Smooth muscle cell (in vitro differentiated cells): Measurements from ENCODE around the gene ERBB2. TPM values are rescaled to one million over a fixed set of nuclear protein-coding genes. Genes with fewer than 3 reads are reported as not detected.

Experiments used
- DNase-seq: peaks from one replicate; lab custom pipeline; 2025; ENCODE audit not compliant: unreplicated experiment; lab: John Stamatoyannopoulos, UW
- H2AFZ ChIP-seq: fragments of 200-600 bp; sonication (generic); 2 replicates; pipeline ENCODE4 v1.6.0; 2016; ENCODE audit warnings: antibody characterized with exemption, low read depth, mild to moderate bottlenecking
- H3F3A ChIP-seq: fragments of 200-600 bp; sonication (generic); 2 replicates; pipeline ENCODE4 v1.6.0; 2017; ENCODE audit warnings: antibody characterized with exemption, low read depth
- H3K27ac ChIP-seq: fragments of 200-600 bp; sonication (generic); 2 replicates; pipeline ENCODE4 v1.5.1; 2016; ENCODE audit warnings: low read depth, mild to moderate bottlenecking
- H3K27me3 ChIP-seq: fragments of 200-600 bp; sonication (generic); 2 replicates; pipeline ENCODE4 v1.6.1; 2016; ENCODE audit warnings: low read depth, mild to moderate bottlenecking
- H3K36me3 ChIP-seq: fragments of 200-600 bp; sonication (generic); 2 replicates; pipeline ENCODE4 v1.5.1; 2016; ENCODE audit warnings: low read depth
- H3K4me1 ChIP-seq: fragments of 200-600 bp; sonication (generic); 2 replicates; pipeline ENCODE4 v1.5.1; 2016; ENCODE audit warnings: low read depth
- H3K4me2 ChIP-seq: fragments of 200-600 bp; sonication (generic); 2 replicates; pipeline ENCODE4 v1.6.0; 2016; ENCODE audit warnings: mild to moderate bottlenecking
- H3K4me3 ChIP-seq: fragments of 200-600 bp; sonication (generic); 2 replicates; pipeline ENCODE4 v1.5.1; 2016; ENCODE audit warnings: mild to moderate bottlenecking
- H3K79me2 ChIP-seq: fragments of 200-600 bp; sonication (generic); 2 replicates; pipeline ENCODE4 v1.6.0; 2016; ENCODE audit warnings: low read depth, mild to moderate bottlenecking
- H3K9ac ChIP-seq: fragments of 200-600 bp; sonication (generic); 2 replicates; pipeline ENCODE4 v1.6.0; 2016; ENCODE audit warnings: low read depth
- H3K9me3 ChIP-seq: fragments of 200-600 bp; sonication (generic); replicated peaks from 2 replicates; pipeline ENCODE4 v1.5.1; 2016; ENCODE audit warnings: low read depth
- H4K20me1 ChIP-seq: fragments of 200-600 bp; sonication (generic); 2 replicates; pipeline ENCODE4 v1.6.0; 2016; ENCODE audit warnings: low read depth
- WGBS: methylation state at CpG from one replicate; pipeline ENCODE4 v1.1.7; 2016; ENCODE audit warnings: low lambda C conversion rate; 5-methylcytosine and 5-hydroxymethylcytosine counted together
- polyA plus RNA-seq: library from polyadenylated mRNA; unstranded; fragments of >200 nt; fragmentation: Nextera tagmentation; extraction: Ambion mirVana; gene quantifications from 2 replicates; pipeline ENCODE4 v1.2.1, GENCODE V29; 2016
- total RNA-seq: library from RNA; depleted of rRNA; stranded (reverse); fragments of >200 nt; gene quantifications from 2 replicates; pipeline ENCODE4 v1.2.3, GENCODE V29; 2014
- TF ChIP-seq, protein P1 (sequence below): fragments of 200-600 bp; sonication (generic); IDR thresholded peaks from 2 replicates; pipeline ENCODE4 v1.5.1; 2017; ENCODE audit warnings: borderline replicate concordance, mild to moderate bottlenecking, antibody characterized with exemption; ENCODE audit not compliant: insufficient read depth, poor library complexity, severe bottlenecking

ERBB2 gene
- total and polyA plus RNA-seq, 2 experiments from 2014 or later = 49.4 to 53.6 TPM

DNA sequence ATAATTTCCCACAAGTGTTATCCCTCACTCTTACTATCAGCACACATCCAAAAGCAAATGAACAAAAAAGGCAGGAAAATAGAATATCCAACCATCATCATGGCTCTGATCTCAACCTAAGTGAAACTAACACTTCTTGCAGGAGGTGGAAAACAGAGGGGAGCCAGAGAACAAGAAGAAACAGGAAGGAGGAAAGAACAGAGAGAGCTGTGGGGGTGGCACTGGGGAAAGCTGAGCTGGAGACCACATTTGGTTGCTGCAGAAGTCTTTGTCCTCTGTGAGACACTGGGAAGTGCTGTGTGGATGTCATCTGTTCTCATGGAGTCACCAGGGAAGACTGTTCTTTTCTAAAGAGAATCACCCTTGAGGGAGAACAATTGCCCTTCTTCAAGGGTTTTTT lies 72.6 kb downstream of the ERBB2 start:
- Histone ChIP-seq H3K4me2 (no peak overlapping the region), H3K9ac (no peak overlapping the region), H4K20me1 (no peaks in the 10 kb centered on the region), H2AFZ (no peak overlapping the region), H3K4me3 (no peak overlapping the region), H3K79me2 (no peaks in the 10 kb centered on the region), H3K9me3 (no peaks in the 10 kb centered on the region), H3F3A (no peaks in the 10 kb centered on the region), H3K27ac (no peak overlapping the region), H3K27me3 (peaks cover 11% of the 10 kb centered on the region), H3K36me3 (no peaks in the 10 kb centered on the region), H3K4me1 (no peaks in the 10 kb centered on the region)
- DNase-seq = no peak
- TF ChIP-seq, protein P1, sequence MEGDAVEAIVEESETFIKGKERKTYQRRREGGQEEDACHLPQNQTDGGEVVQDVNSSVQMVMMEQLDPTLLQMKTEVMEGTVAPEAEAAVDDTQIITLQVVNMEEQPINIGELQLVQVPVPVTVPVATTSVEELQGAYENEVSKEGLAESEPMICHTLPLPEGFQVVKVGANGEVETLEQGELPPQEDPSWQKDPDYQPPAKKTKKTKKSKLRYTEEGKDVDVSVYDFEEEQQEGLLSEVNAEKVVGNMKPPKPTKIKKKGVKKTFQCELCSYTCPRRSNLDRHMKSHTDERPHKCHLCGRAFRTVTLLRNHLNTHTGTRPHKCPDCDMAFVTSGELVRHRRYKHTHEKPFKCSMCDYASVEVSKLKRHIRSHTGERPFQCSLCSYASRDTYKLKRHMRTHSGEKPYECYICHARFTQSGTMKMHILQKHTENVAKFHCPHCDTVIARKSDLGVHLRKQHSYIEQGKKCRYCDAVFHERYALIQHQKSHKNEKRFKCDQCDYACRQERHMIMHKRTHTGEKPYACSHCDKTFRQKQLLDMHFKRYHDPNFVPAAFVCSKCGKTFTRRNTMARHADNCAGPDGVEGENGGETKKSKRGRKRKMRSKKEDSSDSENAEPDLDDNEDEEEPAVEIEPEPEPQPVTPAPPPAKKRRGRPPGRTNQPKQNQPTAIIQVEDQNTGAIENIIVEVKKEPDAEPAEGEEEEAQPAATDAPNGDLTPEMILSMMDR = no peak

DNA sequence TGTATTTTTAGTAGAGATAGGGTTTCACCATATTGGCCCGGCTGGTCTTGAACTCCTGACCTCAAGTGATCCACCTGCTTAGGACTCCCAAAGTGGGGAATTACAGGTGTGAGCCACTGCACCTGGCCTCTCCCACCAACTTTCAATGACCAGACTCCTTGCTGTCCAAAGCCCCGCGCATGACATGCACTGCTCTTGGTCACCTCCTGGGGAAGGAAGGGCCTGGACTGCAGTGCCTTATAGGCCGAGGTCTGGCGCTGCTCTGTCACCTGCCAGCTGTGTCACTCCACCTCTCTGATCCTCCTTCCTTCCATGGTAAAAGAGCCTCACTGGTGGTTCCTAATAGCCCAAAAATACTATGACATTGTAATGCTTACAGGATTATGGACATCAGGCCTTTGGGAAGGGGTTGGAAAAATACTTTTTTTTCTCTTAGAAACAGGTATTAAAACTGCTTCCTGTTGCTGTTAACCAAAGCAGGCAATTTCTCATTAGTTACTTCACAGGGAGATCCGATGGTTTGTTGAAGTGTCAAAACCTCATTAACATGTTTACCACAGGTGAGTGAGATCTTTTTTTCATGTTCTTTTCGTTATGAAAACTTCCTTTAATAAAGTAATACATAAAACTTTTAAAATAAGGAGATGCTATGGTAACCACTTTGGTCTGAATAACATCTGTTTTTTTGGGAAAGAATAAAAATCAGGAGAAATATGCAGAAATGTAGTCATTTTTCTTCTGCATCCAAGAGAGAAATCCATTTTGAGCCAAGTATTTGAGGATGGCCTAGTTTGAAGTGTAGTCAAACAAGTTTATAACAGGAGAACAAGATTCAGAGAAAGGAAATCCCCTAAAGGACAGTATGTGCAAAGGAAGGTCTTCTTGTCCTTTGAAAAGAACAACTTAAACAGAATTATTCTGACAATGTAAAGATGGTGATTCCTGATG lies 73.4 kb downstream of the ERBB2 start:
- Histone ChIP-seq H3K36me3 (no peaks in the 10 kb centered on the region), H3K9me3 (no peaks in the 10 kb centered on the region), H3K27me3 (peaks cover 18% of the 10 kb centered on the region), H3K4me1 (no peaks in the 10 kb centered on the region), H3K27ac (no peak overlapping the region), H2AFZ (no peak overlapping the region), H3K79me2 (no peaks in the 10 kb centered on the region), H3K9ac (no peak overlapping the region), H4K20me1 (no peaks in the 10 kb centered on the region), H3F3A (no peaks in the 10 kb centered on the region), H3K4me3 (no peak overlapping the region), H3K4me2 (no peak overlapping the region)
- no peak for DNase-seq
- WGBS = 93% methylated on average over 7 of the region's 7 CpGs
- TF ChIP-seq, protein P1 = no peak

DNA sequence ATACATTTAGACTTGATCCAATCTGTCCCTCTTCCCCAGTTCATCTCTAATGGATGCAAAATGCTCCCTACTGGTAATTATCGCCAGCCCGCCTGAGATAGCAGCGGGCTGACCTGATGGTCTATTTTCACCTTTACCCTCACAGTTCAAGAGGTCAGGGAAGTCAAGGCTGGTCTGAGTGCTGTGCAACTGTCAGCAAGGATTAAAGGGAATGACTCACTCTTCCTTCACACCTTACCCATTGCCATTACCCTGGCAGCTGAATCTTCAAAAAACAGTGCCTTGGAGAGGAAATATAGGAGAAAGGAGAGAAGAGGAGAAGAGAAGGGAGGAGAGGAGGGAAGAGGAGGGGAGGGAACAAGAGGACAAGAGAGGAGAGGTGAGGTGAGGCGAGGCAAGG lies 74.2 kb downstream of the ERBB2 start:
- Histone ChIP-seq H2AFZ (no peak overlapping the region), H3K79me2 (no peaks in the 10 kb centered on the region), H3K27ac (no peak overlapping the region), H3K4me3 (no peak overlapping the region), H3F3A (no peaks in the 10 kb centered on the region), H3K4me1 (no peaks in the 10 kb centered on the region), H3K9me3 (no peaks in the 10 kb centered on the region), H3K4me2 (no peak overlapping the region), H3K27me3 (peaks cover 18% of the 10 kb centered on the region), H3K36me3 (no peaks in the 10 kb centered on the region), H4K20me1 (no peaks in the 10 kb centered on the region), H3K9ac (no peak overlapping the region)
- 68% methylated on average over 4 of the region's 4 CpGs for whole genome bisulfite sequencing
- DNase-seq = no peak
- TF ChIP-seq, protein P1 = no peak

DNA sequence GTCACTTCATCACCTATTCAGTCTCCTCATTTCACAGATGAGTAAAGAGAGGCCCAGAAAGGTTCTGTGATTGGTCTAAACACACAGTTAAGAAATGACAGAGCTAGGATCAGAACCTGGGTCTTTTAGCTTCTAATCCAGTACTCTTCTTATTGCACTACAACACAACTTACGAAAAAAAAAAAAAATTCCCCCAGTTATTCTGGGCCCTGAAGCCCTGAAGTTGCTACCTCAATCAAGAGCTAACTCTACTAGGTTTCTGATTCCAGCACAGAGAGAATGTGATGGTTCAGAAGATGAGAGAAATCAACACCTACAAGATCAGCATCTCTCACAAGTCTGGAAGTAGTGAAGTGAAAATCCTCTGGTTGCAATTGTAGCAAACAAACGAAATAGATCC lies 75.2 kb downstream of the ERBB2 start:
- Histone ChIP-seq H3K4me3 (no peak overlapping the region), H3K27me3 (peaks cover 18% of the 10 kb centered on the region), H4K20me1 (no peaks in the 10 kb centered on the region), H3K4me2 (no peak overlapping the region), H2AFZ (no peak overlapping the region), H3K9me3 (no peaks in the 10 kb centered on the region), H3K27ac (no peak overlapping the region), H3K9ac (no peak overlapping the region), H3K36me3 (no peaks in the 10 kb centered on the region), H3F3A (no peaks in the 10 kb centered on the region), H3K4me1 (no peaks in the 10 kb centered on the region), H3K79me2 (no peaks in the 10 kb centered on the region)
- WGBS = 80% methylated on average over 2 of the region's 2 CpGs
- TF ChIP-seq, protein P1 = no peak
- DNase-seq = no peak
